ENCODE measurements around the gene TAF1B.

DNA sequence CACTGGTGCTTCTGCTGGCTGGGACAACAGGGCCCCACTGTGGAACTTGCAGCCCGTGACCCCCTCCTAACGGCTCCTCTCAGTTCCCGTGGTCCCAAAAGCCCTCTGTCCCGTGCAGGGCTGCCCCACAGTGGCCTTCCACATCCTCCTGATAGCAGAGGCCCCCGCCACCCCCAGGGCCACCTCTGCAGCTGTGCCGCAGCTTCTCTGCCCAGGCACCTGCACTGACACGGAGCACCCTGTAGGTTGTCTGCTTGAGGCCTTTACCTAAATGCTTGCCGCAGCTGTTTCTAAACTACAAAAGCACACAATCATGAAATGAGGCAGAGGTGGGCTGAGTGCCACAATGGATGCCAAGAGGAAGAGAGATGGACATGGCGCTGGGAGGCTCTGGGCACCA, 94.7 kb downstream of the TAF1B start:
- TF ChIP-seq, protein P1, sequence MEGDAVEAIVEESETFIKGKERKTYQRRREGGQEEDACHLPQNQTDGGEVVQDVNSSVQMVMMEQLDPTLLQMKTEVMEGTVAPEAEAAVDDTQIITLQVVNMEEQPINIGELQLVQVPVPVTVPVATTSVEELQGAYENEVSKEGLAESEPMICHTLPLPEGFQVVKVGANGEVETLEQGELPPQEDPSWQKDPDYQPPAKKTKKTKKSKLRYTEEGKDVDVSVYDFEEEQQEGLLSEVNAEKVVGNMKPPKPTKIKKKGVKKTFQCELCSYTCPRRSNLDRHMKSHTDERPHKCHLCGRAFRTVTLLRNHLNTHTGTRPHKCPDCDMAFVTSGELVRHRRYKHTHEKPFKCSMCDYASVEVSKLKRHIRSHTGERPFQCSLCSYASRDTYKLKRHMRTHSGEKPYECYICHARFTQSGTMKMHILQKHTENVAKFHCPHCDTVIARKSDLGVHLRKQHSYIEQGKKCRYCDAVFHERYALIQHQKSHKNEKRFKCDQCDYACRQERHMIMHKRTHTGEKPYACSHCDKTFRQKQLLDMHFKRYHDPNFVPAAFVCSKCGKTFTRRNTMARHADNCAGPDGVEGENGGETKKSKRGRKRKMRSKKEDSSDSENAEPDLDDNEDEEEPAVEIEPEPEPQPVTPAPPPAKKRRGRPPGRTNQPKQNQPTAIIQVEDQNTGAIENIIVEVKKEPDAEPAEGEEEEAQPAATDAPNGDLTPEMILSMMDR (IDR thresholded peaks at IDR 0.05), result no peak
- no peak for TF ChIP-seq POLR2A (IDR thresholded peaks at IDR 0.05)

Data from esophagus squamous epithelium (tissue), 4 donors.